Fibroblast of lung (primary cell): Measurements from ENCODE around the gene DGLUCY. TPM values are rescaled to one million over a fixed set of nuclear protein-coding genes. Genes with fewer than 3 reads are reported as not detected.
A peak's percentile ranks its signal among the peaks of the same experiment; 100 is the strongest.

Experiments used
- DNase-seq, 2 donors: peaks; one replicate each; pipeline versions ENCODE4 v3.0.0 to v3.0.0-alpha.2; 2010; ENCODE audit warnings: low read depth in 2 of 2
- H2AFZ ChIP-seq: 2 replicates; pipeline ENCODE4 v1.5.1; 2012; ENCODE audit warnings: low read length, control low read depth, inconsistent platforms
- H3K27ac ChIP-seq: 2 replicates; pipeline ENCODE4 v1.5.1; 2011; ENCODE audit warnings: low read length, control low read depth; ENCODE audit not compliant: insufficient read depth
- H3K27me3 ChIP-seq: 2 replicates; pipeline ENCODE4 v1.5.1; 2011; ENCODE audit warnings: mild to moderate bottlenecking, low read length; ENCODE audit not compliant: control insufficient read depth, insufficient read depth
- H3K36me3 ChIP-seq: 2 replicates; pipeline ENCODE4 v1.5.1; 2011; ENCODE audit warnings: low read length; ENCODE audit not compliant: control insufficient read depth, insufficient read depth
- H3K4me1 ChIP-seq: 2 replicates; pipeline ENCODE4 v1.5.1; 2011; ENCODE audit warnings: low read length; ENCODE audit not compliant: control insufficient read depth, insufficient read depth; ENCODE audit errors: extremely low read depth
- H3K4me2 ChIP-seq: 2 replicates; pipeline ENCODE4 v1.5.1; 2011; ENCODE audit warnings: low read length, control low read depth; ENCODE audit not compliant: insufficient read depth; ENCODE audit errors: extremely low read depth
- H3K4me3 ChIP-seq, 4 experiments: fragments of 200-600 bp in 1 of 4; sonication (generic) in 1 of 4; replicated peaks in 1 of 4; 2 replicates each; pipeline ENCODE4 v1.5.1; 2011 to 2016; ENCODE audit warnings: low read length in 4 of 4, low read depth in 3 of 4, mild to moderate bottlenecking in 3 of 4, control low read depth in 2 of 4, inconsistent platforms in 1 of 4, mixed read lengths in 1 of 4; ENCODE audit not compliant: insufficient read depth in 1 of 4; ENCODE audit errors: control extremely low read depth in 1 of 4
- H3K79me2 ChIP-seq: 2 replicates; pipeline ENCODE4 v1.5.1; 2012; ENCODE audit warnings: mild to moderate bottlenecking, low read length, inconsistent platforms; ENCODE audit not compliant: control insufficient read depth, insufficient read depth
- H3K9ac ChIP-seq: 2 replicates; pipeline ENCODE4 v1.5.1; 2011; ENCODE audit warnings: mild to moderate bottlenecking, low read length, control low read depth; ENCODE audit not compliant: insufficient read depth
- H3K9me3 ChIP-seq: 2 replicates; pipeline ENCODE4 v1.5.1; 2012; ENCODE audit warnings: low read depth, low read length; ENCODE audit not compliant: control insufficient read depth, insufficient read depth
- H4K20me1 ChIP-seq: 2 replicates; pipeline ENCODE4 v1.5.1; 2011; ENCODE audit warnings: low read length; ENCODE audit not compliant: control insufficient read depth, insufficient read depth; ENCODE audit errors: extremely low read depth
- CTCF ChIP-seq, 2 donors: IDR thresholded peaks in 1 of 2; conservative IDR thresholded peaks in 1 of 2; 1 replicate in 1 of 2; 2 replicates in 1 of 2; pipeline ENCODE4 v1.5.1; 2011 to 2012; ENCODE audit warnings: low read length in 2 of 2, control low read depth in 1 of 2, inconsistent platforms in 1 of 2, low read depth in 1 of 2, mild to moderate bottlenecking in 1 of 2
- EZH2 ChIP-seq: IDR thresholded peaks from 2 replicates; pipeline ENCODE4 v1.5.1; 2012; ENCODE audit warnings: low read length, control low read depth, mild to moderate bottlenecking; ENCODE audit errors: missing control alignments
- polyA plus RNA-seq, 2 donors: library from polyadenylated mRNA; depleted of rRNA in 1 of 2; stranded (reverse) in 1 of 2; unstranded in 1 of 2; fragments of >200 nt; gene quantifications; 2 replicates each; pipeline ENCODE4 v1.2.1, GENCODE V29; 2011 to 2012; ENCODE audit warnings: missing spikeins in 1 of 2
- total RNA-seq: library from RNA; depleted of rRNA; stranded (reverse); fragments of >200 nt; gene quantifications from 2 replicates; pipeline ENCODE4 v1.2.1, GENCODE V29; 2014

DGLUCY gene
- total and polyA plus RNA-seq, 2 donors (not counting 1 experiment from before 2014, with no cell fraction given) = 26.7 to 62.1 TPM

GRCh38 chr14:91246051-91246852, 132.4 kb downstream of the DGLUCY start:
- H2AFZ ChIP-seq = no peak overlapping the region
- no peaks in the 10 kb centered on the region for H3K27me3 ChIP-seq
- DNase-seq = no peak
- H3K4me3 ChIP-seq = no peak overlapping the region
- H3K4me2 ChIP-seq = no peak overlapping the region
- H3K9ac ChIP-seq = no peak overlapping the region
- TF ChIP-seq CTCF (conservative IDR thresholded peaks at IDR 0.05 in 1 of 2, IDR thresholded peaks at IDR 0.05 in 1 of 2; ENCODE audit: low read depth in 1 of 2, low read length in 2 of 2) = no peak
- TF ChIP-seq EZH2 = no peak
- no peaks in the 10 kb centered on the region for H3K79me2 ChIP-seq
- H3K36me3 ChIP-seq = no peaks in the 10 kb centered on the region
- H3K27ac ChIP-seq = no peak overlapping the region
- peaks cover 8% of the 10 kb centered on the region for H3K4me1 ChIP-seq
- no peaks in the 10 kb centered on the region for H3K9me3 ChIP-seq
- H4K20me1 ChIP-seq = no peaks in the 10 kb centered on the region

- H3K79me2 ChIP-seq = no peaks in the 10 kb centered on the region
- H3K4me3 ChIP-seq = no peak overlapping the region
- H4K20me1 ChIP-seq = no peaks in the 10 kb centered on the region
- H3K27ac ChIP-seq = no peak overlapping the region
- no peak overlapping the region for H3K4me2 ChIP-seq
- no peak overlapping the region for H2AFZ ChIP-seq
- no peaks in the 10 kb centered on the region for H3K9me3 ChIP-seq
- DNase-seq = peak in 1 of 2 donors; percentile 79
- peaks cover 2% of the 10 kb centered on the region for H3K4me1 ChIP-seq
- H3K36me3 ChIP-seq = no peaks in the 10 kb centered on the region
- no peaks in the 10 kb centered on the region for H3K27me3 ChIP-seq
- H3K9ac ChIP-seq = no peak overlapping the region
- TF ChIP-seq EZH2 = no peak
- TF ChIP-seq CTCF (conservative IDR thresholded peaks at IDR 0.05 in 1 of 2, IDR thresholded peaks at IDR 0.05 in 1 of 2; ENCODE audit: low read depth in 1 of 2, low read length in 2 of 2) = no peak
Measured at GRCh38 chr14:91249841-91250616, 136.2 kb downstream of the DGLUCY start.

DNA sequence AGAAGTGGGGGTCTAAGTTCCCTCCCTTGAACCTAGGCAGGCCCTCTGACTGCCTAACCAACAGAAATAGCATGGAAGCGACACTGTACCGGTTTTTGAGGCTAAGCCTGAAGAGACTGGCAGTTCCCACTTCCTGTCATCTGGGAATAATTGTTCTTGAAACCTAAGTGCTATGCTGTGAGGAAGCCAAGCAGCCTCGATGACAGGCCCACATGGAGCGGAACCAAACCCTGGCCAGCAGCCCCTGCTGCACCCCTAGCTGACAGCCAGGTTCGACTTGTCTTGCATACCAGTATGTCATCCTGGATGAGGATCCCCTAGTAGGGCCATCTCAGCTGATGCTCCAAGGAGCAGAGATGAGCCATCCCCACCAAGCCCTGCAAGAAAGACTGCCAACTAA, 137.0 kb downstream of the DGLUCY start:
- Histone ChIP-seq H3K4me1 (peaks cover 2% of the 10 kb centered on the region), H3K27me3 (no peaks in the 10 kb centered on the region)
- DNase-seq = no peak

More for the DNA sequence above, 137.0 kb downstream of the DGLUCY start:
- H3K36me3 ChIP-seq = no peaks in the 10 kb centered on the region
- H4K20me1 ChIP-seq = no peaks in the 10 kb centered on the region
- TF ChIP-seq CTCF (conservative IDR thresholded peaks at IDR 0.05 in 1 of 2, IDR thresholded peaks at IDR 0.05 in 1 of 2; ENCODE audit: low read depth in 1 of 2, low read length in 2 of 2) (no peak), EZH2 (no peak)
- H3K27ac ChIP-seq = no peak overlapping the region
- H3K4me2 ChIP-seq = no peak overlapping the region
- no peak overlapping the region for H3K4me3 ChIP-seq
- no peaks in the 10 kb centered on the region for H3K9me3 ChIP-seq
- H2AFZ ChIP-seq = no peak overlapping the region
- no peaks in the 10 kb centered on the region for H3K79me2 ChIP-seq
- H3K9ac ChIP-seq = no peak overlapping the region
